Smooth muscle cell (in vitro differentiated cells): Measurements from ENCODE around the gene ILK. TPM values are rescaled to one million over a fixed set of nuclear protein-coding genes. Genes with fewer than 3 reads are reported as not detected.

Experiments used
- DNase-seq: peaks from one replicate; lab custom pipeline; 2025; ENCODE audit not compliant: unreplicated experiment; lab: John Stamatoyannopoulos, UW
- H2AFZ ChIP-seq: fragments of 200-600 bp; sonication (generic); 2 replicates; pipeline ENCODE4 v1.6.0; 2016; ENCODE audit warnings: antibody characterized with exemption, low read depth, mild to moderate bottlenecking
- H3F3A ChIP-seq: fragments of 200-600 bp; sonication (generic); 2 replicates; pipeline ENCODE4 v1.6.0; 2017; ENCODE audit warnings: antibody characterized with exemption, low read depth
- H3K27ac ChIP-seq: fragments of 200-600 bp; sonication (generic); 2 replicates; pipeline ENCODE4 v1.5.1; 2016; ENCODE audit warnings: low read depth, mild to moderate bottlenecking
- H3K27me3 ChIP-seq: fragments of 200-600 bp; sonication (generic); 2 replicates; pipeline ENCODE4 v1.6.1; 2016; ENCODE audit warnings: low read depth, mild to moderate bottlenecking
- H3K36me3 ChIP-seq: fragments of 200-600 bp; sonication (generic); 2 replicates; pipeline ENCODE4 v1.5.1; 2016; ENCODE audit warnings: low read depth
- H3K4me1 ChIP-seq: fragments of 200-600 bp; sonication (generic); 2 replicates; pipeline ENCODE4 v1.5.1; 2016; ENCODE audit warnings: low read depth
- H3K4me2 ChIP-seq: fragments of 200-600 bp; sonication (generic); 2 replicates; pipeline ENCODE4 v1.6.0; 2016; ENCODE audit warnings: mild to moderate bottlenecking
- H3K4me3 ChIP-seq: fragments of 200-600 bp; sonication (generic); 2 replicates; pipeline ENCODE4 v1.5.1; 2016; ENCODE audit warnings: mild to moderate bottlenecking
- H3K79me2 ChIP-seq: fragments of 200-600 bp; sonication (generic); 2 replicates; pipeline ENCODE4 v1.6.0; 2016; ENCODE audit warnings: low read depth, mild to moderate bottlenecking
- H3K9ac ChIP-seq: fragments of 200-600 bp; sonication (generic); 2 replicates; pipeline ENCODE4 v1.6.0; 2016; ENCODE audit warnings: low read depth
- H3K9me3 ChIP-seq: fragments of 200-600 bp; sonication (generic); replicated peaks from 2 replicates; pipeline ENCODE4 v1.5.1; 2016; ENCODE audit warnings: low read depth
- H4K20me1 ChIP-seq: fragments of 200-600 bp; sonication (generic); 2 replicates; pipeline ENCODE4 v1.6.0; 2016; ENCODE audit warnings: low read depth
- CTCF ChIP-seq: fragments of 200-600 bp; sonication (generic); IDR thresholded peaks from 2 replicates; pipeline ENCODE4 v1.5.1; 2017; ENCODE audit warnings: borderline replicate concordance, mild to moderate bottlenecking, antibody characterized with exemption; ENCODE audit not compliant: insufficient read depth, poor library complexity, severe bottlenecking
- WGBS: methylation state at CpG from one replicate; pipeline ENCODE4 v1.1.7; 2016; ENCODE audit warnings: low lambda C conversion rate; 5-methylcytosine and 5-hydroxymethylcytosine counted together
- polyA plus RNA-seq: library from polyadenylated mRNA; unstranded; fragments of >200 nt; fragmentation: Nextera tagmentation; extraction: Ambion mirVana; gene quantifications from 2 replicates; pipeline ENCODE4 v1.2.1, GENCODE V29; 2016
- total RNA-seq: library from RNA; depleted of rRNA; stranded (reverse); fragments of >200 nt; gene quantifications from 2 replicates; pipeline ENCODE4 v1.2.3, GENCODE V29; 2014

The ILK gene
- total and polyA plus RNA-seq, 2 experiments from 2014 or later: 138 to 236 TPM

DNA sequence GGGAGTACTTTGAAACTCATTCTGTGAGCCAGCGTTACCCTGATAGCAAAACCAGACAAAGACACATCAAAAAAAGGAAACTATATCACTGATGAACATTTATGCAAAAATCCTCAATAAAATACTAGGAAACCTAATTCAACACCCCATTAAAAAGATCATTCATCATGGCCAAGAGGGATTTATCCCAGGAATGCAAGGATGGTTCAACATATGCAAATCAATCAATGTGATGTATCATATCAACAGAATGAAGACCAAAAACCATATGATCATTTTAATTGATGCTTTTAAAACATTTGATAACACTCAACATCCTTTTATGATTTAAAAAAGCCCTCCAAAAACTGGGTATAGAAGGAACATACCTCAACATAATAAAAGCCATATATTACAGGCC lies 20.0 kb upstream of the ILK start:
- no peaks in the 10 kb centered on the region for H3K4me1 ChIP-seq
- H3K9ac ChIP-seq: no peak overlapping the region
- no peaks in the 10 kb centered on the region for H3F3A ChIP-seq
- DNase-seq: no peak
- no peak overlapping the region for H3K27ac ChIP-seq
- peaks cover 7% of the 10 kb centered on the region for H3K9me3 ChIP-seq
- no peak for TF ChIP-seq CTCF
- no peak overlapping the region for H3K4me2 ChIP-seq
- H4K20me1 ChIP-seq: no peaks in the 10 kb centered on the region
- H3K79me2 ChIP-seq: peaks cover 2% of the 10 kb centered on the region
- H3K36me3 ChIP-seq: peaks cover 12% of the 10 kb centered on the region
- H2AFZ ChIP-seq: no peak overlapping the region
- no peaks in the 10 kb centered on the region for H3K27me3 ChIP-seq
- H3K4me3 ChIP-seq: no peak overlapping the region
- 93% methylated on average over 1 of the region's 1 CpG for WGBS

DNA sequence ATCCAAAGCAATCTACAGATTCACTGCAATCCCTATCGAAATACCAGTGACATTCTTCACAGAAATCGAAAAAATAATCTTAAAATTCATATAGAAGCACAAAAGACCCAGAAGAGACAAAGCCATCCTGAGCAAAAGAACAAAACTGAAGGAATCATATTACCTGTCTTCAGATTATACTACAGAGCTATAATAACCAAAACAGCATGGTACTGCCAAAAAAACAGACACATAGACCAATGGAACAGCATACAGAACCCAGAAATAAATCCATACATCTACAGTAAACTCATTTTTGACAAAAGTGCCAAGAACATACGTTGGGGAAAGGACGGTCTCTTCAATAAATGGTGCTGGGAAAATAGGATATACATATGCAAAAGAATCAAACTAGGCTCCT lies 19.0 kb upstream of the ILK start:
- no peak overlapping the region for H3K4me2 ChIP-seq
- peaks cover 7% of the 10 kb centered on the region for H3K9me3 ChIP-seq
- no peak overlapping the region for H3K9ac ChIP-seq
- H4K20me1 ChIP-seq: no peaks in the 10 kb centered on the region
- 94% methylated on average over 4 of the region's 4 CpGs for WGBS
- peaks cover 2% of the 10 kb centered on the region for H3K79me2 ChIP-seq
- H3K27me3 ChIP-seq: no peaks in the 10 kb centered on the region
- no peak for TF ChIP-seq CTCF
- no peaks in the 10 kb centered on the region for H3F3A ChIP-seq
- H2AFZ ChIP-seq: no peak overlapping the region
- H3K36me3 ChIP-seq: peaks cover 12% of the 10 kb centered on the region
- H3K27ac ChIP-seq: no peak overlapping the region
- H3K4me3 ChIP-seq: no peak overlapping the region
- no peaks in the 10 kb centered on the region for H3K4me1 ChIP-seq
- DNase-seq: no peak

GRCh38 chr11:6586434-6587359 lies 16.9 kb upstream of the ILK start:
- Histone ChIP-seq H2AFZ (no peak overlapping the region), H3K27ac (no peak overlapping the region), H3K4me2 (peak overlapping the region; percentile 79), H3K79me2 (peaks cover 2% of the 10 kb centered on the region), H3K4me1 (no peaks in the 10 kb centered on the region), H3K9me3 (peaks cover 7% of the 10 kb centered on the region), H4K20me1 (no peaks in the 10 kb centered on the region), H3K4me3 (peak overlapping the region; percentile 28), H3F3A (no peaks in the 10 kb centered on the region), H3K36me3 (peaks cover 12% of the 10 kb centered on the region), H3K9ac (no peak overlapping the region), H3K27me3 (no peaks in the 10 kb centered on the region)
- 29% methylated on average over 23 of the region's 25 CpGs for WGBS
- no peak for DNase-seq
- no peak for TF ChIP-seq CTCF
